WTC11 (cell line): ENCODE results near the gene PTPN7.

ENCODE experiments used
- CTCF ChIP-seq: fragments of 200-600 bp; IDR thresholded peaks from 2 replicates; pipeline ENCODE4 v1.8.0; 2022; ENCODE audit warnings: antibody characterized with exemption
- E2F5 ChIP-seq: sonication (generic); formaldehyde crosslinking; IDR thresholded peaks from 2 replicates; pipeline ENCODE4 v1.8.1; 2022; ENCODE audit warnings: mild to moderate bottlenecking, moderate library complexity, missing genetic modification reagents
- ETV6 ChIP-seq: sonication (generic); formaldehyde crosslinking; IDR thresholded peaks from 2 replicates; pipeline ENCODE4 v1.8.1; 2022; ENCODE audit warnings: mild to moderate bottlenecking, missing genetic modification reagents
- GABPB1 ChIP-seq: sonication (generic); formaldehyde crosslinking; IDR thresholded peaks from 2 replicates; pipeline ENCODE4 v1.8.1; 2023; ENCODE audit warnings: mild to moderate bottlenecking, missing genetic modification reagents
- JUN ChIP-seq: sonication (generic); formaldehyde crosslinking; IDR thresholded peaks from 2 replicates; pipeline ENCODE4 v1.8.0; 2023; ENCODE audit warnings: mild to moderate bottlenecking, missing genetic modification reagents
- MYBL2 ChIP-seq: sonication (generic); formaldehyde crosslinking; IDR thresholded peaks from 2 replicates; pipeline ENCODE4 v1.8.1; 2023; ENCODE audit warnings: mild to moderate bottlenecking, moderate library complexity, missing genetic modification reagents
- NFYB ChIP-seq: sonication (generic); formaldehyde crosslinking; conservative IDR thresholded peaks from 2 replicates; pipeline ENCODE4 v1.8.0; 2022; ENCODE audit warnings: low read depth, missing genetic modification reagents
- PRRX2 ChIP-seq: fragments of 250-450 bp; sonication (Bioruptor Pico); IDR thresholded peaks from 2 replicates; pipeline ENCODE4 v1.8.0; 2021; ENCODE audit warnings: mild to moderate bottlenecking
- SP1 ChIP-seq: sonication (generic); formaldehyde crosslinking; conservative IDR thresholded peaks from 2 replicates; pipeline ENCODE4 v1.8.1; 2022; ENCODE audit warnings: missing genetic modification reagents

- TF ChIP-seq SP1 (CRISPR knock-in tag) (no peak), PRRX2 (CRISPR knock-in tag) (no peak), CTCF (no peak), E2F5 (CRISPR knock-in tag) (no peak), JUN (CRISPR knock-in tag) (no peak), ETV6 (CRISPR knock-in tag) (no peak), GABPB1 (CRISPR knock-in tag) (no peak), MYBL2 (CRISPR knock-in tag) (no peak), NFYB (CRISPR knock-in tag) (no peak)
Observed at GRCh38 chr1:202160377-202160940, at the start of gene PTPN7.
